ENCODE data around the gene NTF3.

DNA sequence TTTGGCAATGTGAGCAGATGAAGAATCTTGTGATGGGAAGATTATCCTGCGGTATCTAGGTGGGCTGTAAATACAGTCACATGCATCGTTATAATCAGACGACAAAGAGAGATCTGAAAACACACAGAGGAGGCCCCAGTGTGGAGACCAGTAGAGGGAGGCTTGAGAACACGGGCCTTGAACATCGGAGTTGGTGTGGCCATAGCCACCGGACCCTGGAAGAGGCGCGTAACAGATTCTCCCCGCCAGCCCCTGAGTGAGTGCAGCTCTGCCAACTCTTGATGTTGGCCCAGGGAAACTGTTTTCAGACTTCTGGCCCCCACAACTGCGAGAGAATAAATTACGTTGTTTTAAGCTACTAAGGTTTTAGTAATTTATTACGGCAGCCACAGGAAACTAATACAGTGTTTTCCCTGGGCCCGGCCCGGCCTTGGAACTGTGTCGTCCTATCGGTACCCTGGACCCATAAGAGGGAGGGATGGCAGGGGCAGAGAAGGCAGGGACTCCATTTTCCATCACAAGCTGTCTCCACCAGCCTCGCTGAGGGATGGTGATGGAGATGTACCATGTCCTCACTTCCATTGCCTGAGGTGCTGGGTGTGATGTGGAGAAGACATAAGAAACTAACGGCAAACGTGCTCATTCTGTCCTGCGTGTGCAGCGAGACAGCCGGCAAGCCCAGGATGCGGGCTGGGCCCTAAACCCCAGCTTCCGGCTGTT lies 91.6 kb downstream of the NTF3 start:
- TF ChIP-seq YY1 (IDR thresholded peaks at IDR 0.05; ENCODE audit: extremely low read depth, insufficient replicate concordance, low read depth, low read length) (no peak), RAD21 (IDR thresholded peaks at IDR 0.05; ENCODE audit: low read depth) (no peak), EZH2phosphoT487 (IDR thresholded peaks at IDR 0.05; ENCODE audit: borderline replicate concordance) (no peak), ZNF274 (IDR thresholded peaks at IDR 0.05; ENCODE audit: low read depth, low read length) (no peak), CEBPB (IDR thresholded peaks at IDR 0.05; ENCODE audit: low read depth) (no peak), POLR2A (IDR thresholded peaks at IDR 0.05; ENCODE audit: borderline replicate concordance, extremely low read depth, insufficient read depth, insufficient read length) (no peak), TCF7L2 (IDR thresholded peaks at IDR 0.05; ENCODE audit: borderline replicate concordance, extremely low read depth, insufficient read depth, insufficient read length) (no peak), SIN3A (IDR thresholded peaks at IDR 0.05; ENCODE audit: low read depth) (no peak)
- TF ChIP-seq, protein P1, sequence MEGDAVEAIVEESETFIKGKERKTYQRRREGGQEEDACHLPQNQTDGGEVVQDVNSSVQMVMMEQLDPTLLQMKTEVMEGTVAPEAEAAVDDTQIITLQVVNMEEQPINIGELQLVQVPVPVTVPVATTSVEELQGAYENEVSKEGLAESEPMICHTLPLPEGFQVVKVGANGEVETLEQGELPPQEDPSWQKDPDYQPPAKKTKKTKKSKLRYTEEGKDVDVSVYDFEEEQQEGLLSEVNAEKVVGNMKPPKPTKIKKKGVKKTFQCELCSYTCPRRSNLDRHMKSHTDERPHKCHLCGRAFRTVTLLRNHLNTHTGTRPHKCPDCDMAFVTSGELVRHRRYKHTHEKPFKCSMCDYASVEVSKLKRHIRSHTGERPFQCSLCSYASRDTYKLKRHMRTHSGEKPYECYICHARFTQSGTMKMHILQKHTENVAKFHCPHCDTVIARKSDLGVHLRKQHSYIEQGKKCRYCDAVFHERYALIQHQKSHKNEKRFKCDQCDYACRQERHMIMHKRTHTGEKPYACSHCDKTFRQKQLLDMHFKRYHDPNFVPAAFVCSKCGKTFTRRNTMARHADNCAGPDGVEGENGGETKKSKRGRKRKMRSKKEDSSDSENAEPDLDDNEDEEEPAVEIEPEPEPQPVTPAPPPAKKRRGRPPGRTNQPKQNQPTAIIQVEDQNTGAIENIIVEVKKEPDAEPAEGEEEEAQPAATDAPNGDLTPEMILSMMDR (IDR thresholded peaks at IDR 0.05 in 2 of 3, conservative IDR thresholded peaks at IDR 0.05 in 1 of 3; ENCODE audit: borderline replicate concordance in 1 of 3, insufficient read depth in 1 of 3, low read depth in 2 of 3, low read length in 2 of 3): no peak
- TF ChIP-seq, protein P2, sequence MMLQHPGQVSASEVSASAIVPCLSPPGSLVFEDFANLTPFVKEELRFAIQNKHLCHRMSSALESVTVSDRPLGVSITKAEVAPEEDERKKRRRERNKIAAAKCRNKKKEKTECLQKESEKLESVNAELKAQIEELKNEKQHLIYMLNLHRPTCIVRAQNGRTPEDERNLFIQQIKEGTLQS (IDR thresholded peaks at IDR 0.05): no peak
- TF ChIP-seq, protein P3, sequence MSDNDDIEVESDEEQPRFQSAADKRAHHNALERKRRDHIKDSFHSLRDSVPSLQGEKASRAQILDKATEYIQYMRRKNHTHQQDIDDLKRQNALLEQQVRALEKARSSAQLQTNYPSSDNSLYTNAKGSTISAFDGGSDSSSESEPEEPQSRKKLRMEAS (IDR thresholded peaks at IDR 0.05): no peak
- TF ChIP-seq, protein P4, sequence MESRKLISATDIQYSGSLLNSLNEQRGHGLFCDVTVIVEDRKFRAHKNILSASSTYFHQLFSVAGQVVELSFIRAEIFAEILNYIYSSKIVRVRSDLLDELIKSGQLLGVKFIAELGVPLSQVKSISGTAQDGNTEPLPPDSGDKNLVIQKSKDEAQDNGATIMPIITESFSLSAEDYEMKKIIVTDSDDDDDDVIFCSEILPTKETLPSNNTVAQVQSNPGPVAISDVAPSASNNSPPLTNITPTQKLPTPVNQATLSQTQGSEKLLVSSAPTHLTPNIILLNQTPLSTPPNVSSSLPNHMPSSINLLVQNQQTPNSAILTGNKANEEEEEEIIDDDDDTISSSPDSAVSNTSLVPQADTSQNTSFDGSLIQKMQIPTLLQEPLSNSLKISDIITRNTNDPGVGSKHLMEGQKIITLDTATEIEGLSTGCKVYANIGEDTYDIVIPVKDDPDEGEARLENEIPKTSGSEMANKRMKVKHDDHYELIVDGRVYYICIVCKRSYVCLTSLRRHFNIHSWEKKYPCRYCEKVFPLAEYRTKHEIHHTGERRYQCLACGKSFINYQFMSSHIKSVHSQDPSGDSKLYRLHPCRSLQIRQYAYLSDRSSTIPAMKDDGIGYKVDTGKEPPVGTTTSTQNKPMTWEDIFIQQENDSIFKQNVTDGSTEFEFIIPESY (IDR thresholded peaks at IDR 0.05; ENCODE audit: extremely low read depth, insufficient replicate concordance, low read length): no peak
